ENCODE measurements around the gene SLC19A2. TPM values are rescaled to one million over a fixed set of nuclear protein-coding genes. Genes with fewer than 3 reads are reported as not detected.

The SLC19A2 gene
- total and polyA plus RNA-seq, 2 of the 13 experiments (the other 11 are each of a cell fraction or from before 2014, with no cell fraction given): 30.4 to 56.0 TPM

- TF ChIP-seq ZFAT (CRISPR knock-in tag; conservative IDR thresholded peaks at IDR 0.05) (no peak), BCL3 (CRISPR knock-in tag; IDR thresholded peaks at IDR 0.05) (peak; percentile 32; the same call in 1 of the 2 replicates), ZNF564 (CRISPR knock-in tag; IDR thresholded peaks at IDR 0.05) (no peak; the same call in 1 of the 2 replicates), FOXJ3 (CRISPR knock-in tag; IDR thresholded peaks at IDR 0.05; ENCODE audit: borderline replicate concordance) (peak; percentile 81; the same call in 1 of the 2 replicates), HDAC6 (IDR thresholded peaks at IDR 0.05; ENCODE audit: low read depth, low read length) (no peak), MAFF (IDR thresholded peaks at IDR 0.05; ENCODE audit: low read depth, low read length) (no peak), XRCC5 (optimal IDR thresholded peaks at IDR 0.05; ENCODE audit: low read length) (peak; percentile 38), FOXA1 (IDR thresholded peaks at IDR 0.05) (no peak), FOXA1 (CRISPR knock-in tag; IDR thresholded peaks at IDR 0.05) (no peak), CAMTA2 (CRISPR knock-in tag; IDR thresholded peaks at IDR 0.05; ENCODE audit: borderline replicate concordance) (peak; percentile 91; the same call in 1 of the 2 replicates), ZNF781 (CRISPR knock-in tag; IDR thresholded peaks at IDR 0.05; ENCODE audit: borderline replicate concordance, not compliant biosample characterization) (peak; percentile 57), KDM3A (CRISPR knock-in tag; IDR thresholded peaks at IDR 0.05; ENCODE audit: low read depth) (peak; percentile 61; the same call in 1 of the 2 replicates), PCBP2 (optimal IDR thresholded peaks at IDR 0.05; ENCODE audit: low read depth, low read length, poor library complexity, severe bottlenecking) (no peak), NR3C1 (CRISPR knock-in tag; IDR thresholded peaks at IDR 0.05) (no peak), LBX2 (CRISPR knock-in tag; IDR thresholded peaks at IDR 0.05; ENCODE audit: borderline replicate concordance) (no peak; the same call in 1 of the 2 replicates), KAT8 (CRISPR knock-in tag; IDR thresholded peaks at IDR 0.05) (peak; percentile 85), PBX2 (CRISPR knock-in tag; IDR thresholded peaks at IDR 0.05) (no peak)
- TF ChIP-seq, protein P1, sequence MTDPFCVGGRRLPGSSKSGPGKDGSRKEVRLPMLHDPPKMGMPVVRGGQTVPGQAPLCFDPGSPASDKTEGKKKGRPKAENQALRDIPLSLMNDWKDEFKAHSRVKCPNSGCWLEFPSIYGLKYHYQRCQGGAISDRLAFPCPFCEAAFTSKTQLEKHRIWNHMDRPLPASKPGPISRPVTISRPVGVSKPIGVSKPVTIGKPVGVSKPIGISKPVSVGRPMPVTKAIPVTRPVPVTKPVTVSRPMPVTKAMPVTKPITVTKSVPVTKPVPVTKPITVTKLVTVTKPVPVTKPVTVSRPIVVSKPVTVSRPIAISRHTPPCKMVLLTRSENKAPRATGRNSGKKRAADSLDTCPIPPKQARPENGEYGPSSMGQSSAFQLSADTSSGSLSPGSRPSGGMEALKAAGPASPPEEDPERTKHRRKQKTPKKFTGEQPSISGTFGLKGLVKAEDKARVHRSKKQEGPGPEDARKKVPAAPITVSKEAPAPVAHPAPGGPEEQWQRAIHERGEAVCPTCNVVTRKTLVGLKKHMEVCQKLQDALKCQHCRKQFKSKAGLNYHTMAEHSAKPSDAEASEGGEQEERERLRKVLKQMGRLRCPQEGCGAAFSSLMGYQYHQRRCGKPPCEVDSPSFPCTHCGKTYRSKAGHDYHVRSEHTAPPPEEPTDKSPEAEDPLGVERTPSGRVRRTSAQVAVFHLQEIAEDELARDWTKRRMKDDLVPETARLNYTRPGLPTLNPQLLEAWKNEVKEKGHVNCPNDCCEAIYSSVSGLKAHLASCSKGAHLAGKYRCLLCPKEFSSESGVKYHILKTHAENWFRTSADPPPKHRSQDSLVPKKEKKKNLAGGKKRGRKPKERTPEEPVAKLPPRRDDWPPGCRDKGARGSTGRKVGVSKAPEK (CRISPR knock-in tag; IDR thresholded peaks at IDR 0.05; ENCODE audit: borderline replicate concordance): 0 out of 2 replicates have a peak, but pooled peaks have one; percentile 81
- TF ChIP-seq, protein P2, sequence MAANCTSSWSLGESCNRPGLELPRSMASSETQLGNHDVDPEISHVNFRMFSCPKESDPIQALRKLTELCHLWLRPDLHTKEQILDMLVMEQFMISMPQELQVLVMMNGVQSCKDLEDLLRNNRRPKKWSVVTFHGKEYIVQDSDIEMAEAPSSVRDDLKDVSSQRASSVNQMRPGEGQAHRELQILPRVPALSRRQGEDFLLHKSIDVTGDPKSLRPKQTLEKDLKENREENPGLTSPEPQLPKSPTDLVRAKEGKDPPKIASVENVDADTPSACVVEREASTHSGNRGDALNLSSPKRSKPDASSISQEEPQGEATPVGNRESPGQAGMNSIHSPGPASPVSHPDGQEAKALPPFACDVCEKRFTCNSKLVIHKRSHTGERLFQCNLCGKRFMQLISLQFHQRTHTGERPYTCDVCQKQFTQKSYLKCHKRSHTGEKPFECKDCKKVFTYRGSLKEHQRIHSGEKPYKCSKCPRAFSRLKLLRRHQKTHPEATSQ (CRISPR knock-in tag; IDR thresholded peaks at IDR 0.05; ENCODE audit: borderline replicate concordance): 0 out of 2 replicates have a peak, but pooled peaks have one; percentile 37
- TF ChIP-seq, protein P3, sequence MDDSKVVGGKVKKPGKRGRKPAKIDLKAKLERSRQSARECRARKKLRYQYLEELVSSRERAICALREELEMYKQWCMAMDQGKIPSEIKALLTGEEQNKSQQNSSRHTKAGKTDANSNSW (CRISPR knock-in tag; IDR thresholded peaks at IDR 0.05; ENCODE audit: borderline replicate concordance): no peak
Observed at GRCh38 chr1:169485431-169486280, at the start of gene SLC19A2 (continued).

Data from HepG2 (cell line).